HL-60 (cell line): ENCODE measurements around the gene PCED1B.

Experiments used
- GABPA ChIP-seq: IDR thresholded peaks from 2 replicates; pipeline ENCODE4 v1.6.1; 2012; ENCODE audit warnings: low read depth
- REST ChIP-seq: IDR thresholded peaks from 2 replicates; pipeline ENCODE4 v1.6.1; 2012; ENCODE audit warnings: low read depth; ENCODE audit not compliant: insufficient replicate concordance
- TF ChIP-seq, protein P1 (sequence below): IDR thresholded peaks from one replicate; pipeline ENCODE4 v1.5.1; 2011; ENCODE audit warnings: low read length, control low read depth, inconsistent platforms; ENCODE audit not compliant: insufficient read depth

- TF ChIP-seq, protein P1, sequence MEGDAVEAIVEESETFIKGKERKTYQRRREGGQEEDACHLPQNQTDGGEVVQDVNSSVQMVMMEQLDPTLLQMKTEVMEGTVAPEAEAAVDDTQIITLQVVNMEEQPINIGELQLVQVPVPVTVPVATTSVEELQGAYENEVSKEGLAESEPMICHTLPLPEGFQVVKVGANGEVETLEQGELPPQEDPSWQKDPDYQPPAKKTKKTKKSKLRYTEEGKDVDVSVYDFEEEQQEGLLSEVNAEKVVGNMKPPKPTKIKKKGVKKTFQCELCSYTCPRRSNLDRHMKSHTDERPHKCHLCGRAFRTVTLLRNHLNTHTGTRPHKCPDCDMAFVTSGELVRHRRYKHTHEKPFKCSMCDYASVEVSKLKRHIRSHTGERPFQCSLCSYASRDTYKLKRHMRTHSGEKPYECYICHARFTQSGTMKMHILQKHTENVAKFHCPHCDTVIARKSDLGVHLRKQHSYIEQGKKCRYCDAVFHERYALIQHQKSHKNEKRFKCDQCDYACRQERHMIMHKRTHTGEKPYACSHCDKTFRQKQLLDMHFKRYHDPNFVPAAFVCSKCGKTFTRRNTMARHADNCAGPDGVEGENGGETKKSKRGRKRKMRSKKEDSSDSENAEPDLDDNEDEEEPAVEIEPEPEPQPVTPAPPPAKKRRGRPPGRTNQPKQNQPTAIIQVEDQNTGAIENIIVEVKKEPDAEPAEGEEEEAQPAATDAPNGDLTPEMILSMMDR = no peak
- no peak for TF ChIP-seq REST
- no peak for TF ChIP-seq GABPA
Observed at GRCh38 chr12:47166365-47166764, 86.9 kb downstream of the PCED1B start.
